GM12878 (cell line): ENCODE data around the gene KRTAP10-2. TPM values are rescaled to one million over a fixed set of nuclear protein-coding genes. Genes with fewer than 3 reads are reported as not detected.

Experiments used
- ATAC-seq: fragments of 200-7000 bp; cut with Tn5 transposase; 3 replicates; pipeline ENCODE4 v1.9.1; 2020; ENCODE audit warnings: mild to moderate bottlenecking, moderate library complexity
- BruUV-seq: library from RNA; stranded (reverse); fragments of 400-500 nt; replicated peaks from 2 replicates; lab custom pipeline; 2021; lab: Mats Ljungman, UMichigan
- CTCF ChIA-PET: fragments of 300-600 bp; sonication (Branson Sonifier 250); formaldehyde crosslinking; extraction: SDS; loops from one replicate; lab custom pipeline; 2021; ENCODE audit warnings: inconsistent platforms; lab: Yijun Ruan, JAX
- POLR2A ChIA-PET: fragments of 350-600 bp; formaldehyde crosslinking; extraction: SDS; loops from one replicate; lab custom pipeline; 2021; ENCODE audit warnings: inconsistent platforms; lab: Charles Lee
- RAD21 ChIA-PET: fragments of 300-600 bp; sonication (Branson Sonifier 250); formaldehyde crosslinking; loops from one replicate; lab custom pipeline; 2023; ENCODE audit warnings: antibody characterized with exemption; ENCODE audit not compliant: unreplicated experiment; lab: Charles Lee
- SMC1A ChIA-PET: fragments of 300-600 bp; sonication (Branson Sonifier 250); formaldehyde crosslinking; loops from one replicate; lab custom pipeline; 2023; ENCODE audit not compliant: unreplicated experiment, uncharacterized antibody; lab: Charles Lee
- DNase-seq: peaks from one replicate; pipeline ENCODE4 v3.0.0-alpha.2; 2011; ENCODE audit warnings: low read depth, low spot score
- FAIRE-seq: peaks from 3 replicates; lab custom pipeline; 2011; peaks lifted over from hg19 to GRCh38; lab: Jason Lieb, UNC
- H2AFZ ChIP-seq: 2 replicates; pipeline ENCODE4 v1.6.0; 2011; ENCODE audit warnings: low read depth, low read length, control low read depth; ENCODE audit not compliant: control insufficient read depth
- H3K27ac ChIP-seq: 2 replicates; pipeline ENCODE4 v1.5.1; 2011; ENCODE audit warnings: control low read depth; ENCODE audit not compliant: control insufficient read depth, insufficient read depth
- H3K27me3 ChIP-seq, 2 experiments: replicated peaks in 1 of 2; 2 replicates each; pipeline versions ENCODE4 v1.6.0 to v1.6.1; 2011; ENCODE audit warnings: low read length in 1 of 2; ENCODE audit not compliant: control insufficient read depth in 2 of 2, insufficient read depth in 2 of 2
- H3K36me3 ChIP-seq, 2 experiments: 2 replicates each; pipeline ENCODE4 v1.5.1; 2011; ENCODE audit warnings: low read length in 1 of 2; ENCODE audit not compliant: control insufficient read depth in 2 of 2, insufficient read depth in 2 of 2
- H3K4me1 ChIP-seq: 2 replicates; pipeline ENCODE4 v1.6.1; 2011; ENCODE audit warnings: mild to moderate bottlenecking, low read length, moderate library complexity, mixed read lengths; ENCODE audit not compliant: control insufficient read depth, insufficient read depth
- H3K4me2 ChIP-seq: 2 replicates; pipeline ENCODE4 v1.6.0; 2011; ENCODE audit warnings: control low read depth; ENCODE audit not compliant: control insufficient read depth, insufficient read depth
- H3K4me3 ChIP-seq: fragments of 200-600 bp; sonication (generic); 2 replicates; pipeline ENCODE4 v1.5.1; 2016
- H3K79me2 ChIP-seq: 2 replicates; pipeline ENCODE4 v1.6.0; 2011; ENCODE audit warnings: low read length; ENCODE audit not compliant: control insufficient read depth, insufficient read depth
- H3K9ac ChIP-seq: 2 replicates; pipeline ENCODE4 v1.8.0; 2011; ENCODE audit warnings: low read length, control low read depth, mixed read lengths; ENCODE audit not compliant: control insufficient read depth, insufficient read depth
- H3K9me3 ChIP-seq: replicated peaks from 3 replicates; pipeline ENCODE4 v1.5.1; 2011; ENCODE audit warnings: mild to moderate bottlenecking, low read length; ENCODE audit not compliant: control insufficient read depth, insufficient read depth
- H4K20me1 ChIP-seq: 2 replicates; pipeline ENCODE4 v1.6.0; 2011; ENCODE audit not compliant: control insufficient read depth, insufficient read depth
- PAX5 ChIP-seq: IDR thresholded peaks from 2 replicates; pipeline ENCODE4 v1.6.1; 2011; ENCODE audit warnings: low read depth, low read length, borderline replicate concordance
- PML ChIP-seq: IDR thresholded peaks from 2 replicates; pipeline ENCODE4 v1.6.1; 2012; ENCODE audit warnings: low read length, inconsistent platforms
- RAD51 ChIP-seq: fragments of 450-650 bp; IDR thresholded peaks from 2 replicates; pipeline ENCODE4 v1.6.1; 2016; ENCODE audit warnings: moderate library complexity, mild to moderate bottlenecking, inconsistent platforms
- SMAD1 ChIP-seq: fragments of 450-650 bp; IDR thresholded peaks from 2 replicates; pipeline ENCODE4 v1.6.1; 2018; ENCODE audit warnings: mild to moderate bottlenecking, low read depth; ENCODE audit not compliant: partially characterized antibody
- SPI1 ChIP-seq: IDR thresholded peaks from 2 replicates; pipeline ENCODE4 v1.6.1; 2011; ENCODE audit warnings: low read depth, mild to moderate bottlenecking, low read length, moderate library complexity, borderline replicate concordance; ENCODE audit not compliant: insufficient read depth
- SREBF1 ChIP-seq: IDR thresholded peaks from 2 replicates; pipeline ENCODE4 v1.6.1; 2012; ENCODE audit warnings: mild to moderate bottlenecking, low read length
- TCF12 ChIP-seq: IDR thresholded peaks from 2 replicates; pipeline ENCODE4 v1.6.1; 2011; ENCODE audit warnings: low read depth, mild to moderate bottlenecking, low read length
- WGBS: methylation state at CpG from one replicate; pipeline ENCODE4 v1.1.6; 2016; ENCODE audit warnings: low lambda C conversion rate; ENCODE audit not compliant: insufficient replicate concordance, insufficient coverage; ENCODE audit errors: missing lambda C conversion rate; 5-methylcytosine and 5-hydroxymethylcytosine counted together
- in situ Hi-C: fragments of 300-500 bp; cut with MboI; formaldehyde crosslinking; loops from 9 replicates; pipeline ENCODE4 v1.14.3; 2018; ENCODE audit warnings: mixed read lengths
- intact Hi-C: fragments of 100-400 bp; cut with micrococcal nuclease; formaldehyde crosslinking; loops from one replicate; pipeline ENCODE4 v1.14.2; 2022; ENCODE audit not compliant: unreplicated experiment
- polyA plus RNA-seq, 11 experiments: library from polyadenylated mRNA; depleted of rRNA in 4 of 11; unstranded in 6 of 11; stranded (reverse) in 5 of 11; fragments of >200 nt; fragmentation: Nextera tagmentation in 4 of 11; fragmentation: Illumina TruSeq in 1 of 11; extraction: Ambion mirVana in 4 of 11; extraction: Trizol in 1 of 11; gene quantifications; 1 replicate in 1 of 11; 2 replicates in 10 of 11; pipeline versions ENCODE4 v1.2.1 to v1.2.3, GENCODE V29; 2011 to 2016; ENCODE audit warnings: inconsistent platforms in 2 of 11, missing spikeins in 2 of 11, low read depth in 1 of 11
- total RNA-seq, 4 experiments: library from RNA; depleted of rRNA in 3 of 4; stranded (reverse); fragments of >200 nt in 3 of 4; fragmentation: Illumina TruSeq in 1 of 4; extraction: Trizol in 1 of 4; gene quantifications; 2 replicates each; pipeline versions ENCODE4 v1.2.1 to v1.2.3, GENCODE V29; 2013 to 2021
- TF ChIP-seq, protein P1 (sequence below), 3 experiments: IDR thresholded peaks in 2 of 3; conservative IDR thresholded peaks in 1 of 3; 2 replicates each; pipeline ENCODE4 v1.5.1; 2011; ENCODE audit warnings: low read depth in 3 of 3, low read length in 3 of 3, mild to moderate bottlenecking in 3 of 3, control low read depth in 2 of 3, moderate library complexity in 2 of 3, inconsistent platforms in 1 of 3, mixed read lengths in 1 of 3; ENCODE audit not compliant: control insufficient read depth in 2 of 3, insufficient read depth in 1 of 3; ENCODE audit errors: extremely low read depth in 1 of 3
- TF ChIP-seq, protein P2 (sequence below): IDR thresholded peaks from 2 replicates; pipeline ENCODE4 v1.6.1; 2012; ENCODE audit warnings: improper control_type of control experiment, low read depth, low read length; ENCODE audit not compliant: insufficient replicate concordance
- TF ChIP-seq, protein P3 (sequence below): fragments of 450-650 bp; IDR thresholded peaks from 2 replicates; pipeline ENCODE4 v1.6.1; 2014; ENCODE audit warnings: mild to moderate bottlenecking

KRTAP10-2 gene
- total and polyA plus RNA-seq, 10 of the 15 experiments (the other 5 are each of a cell fraction or from before 2014, with no cell fraction given) = not detected

DNA sequence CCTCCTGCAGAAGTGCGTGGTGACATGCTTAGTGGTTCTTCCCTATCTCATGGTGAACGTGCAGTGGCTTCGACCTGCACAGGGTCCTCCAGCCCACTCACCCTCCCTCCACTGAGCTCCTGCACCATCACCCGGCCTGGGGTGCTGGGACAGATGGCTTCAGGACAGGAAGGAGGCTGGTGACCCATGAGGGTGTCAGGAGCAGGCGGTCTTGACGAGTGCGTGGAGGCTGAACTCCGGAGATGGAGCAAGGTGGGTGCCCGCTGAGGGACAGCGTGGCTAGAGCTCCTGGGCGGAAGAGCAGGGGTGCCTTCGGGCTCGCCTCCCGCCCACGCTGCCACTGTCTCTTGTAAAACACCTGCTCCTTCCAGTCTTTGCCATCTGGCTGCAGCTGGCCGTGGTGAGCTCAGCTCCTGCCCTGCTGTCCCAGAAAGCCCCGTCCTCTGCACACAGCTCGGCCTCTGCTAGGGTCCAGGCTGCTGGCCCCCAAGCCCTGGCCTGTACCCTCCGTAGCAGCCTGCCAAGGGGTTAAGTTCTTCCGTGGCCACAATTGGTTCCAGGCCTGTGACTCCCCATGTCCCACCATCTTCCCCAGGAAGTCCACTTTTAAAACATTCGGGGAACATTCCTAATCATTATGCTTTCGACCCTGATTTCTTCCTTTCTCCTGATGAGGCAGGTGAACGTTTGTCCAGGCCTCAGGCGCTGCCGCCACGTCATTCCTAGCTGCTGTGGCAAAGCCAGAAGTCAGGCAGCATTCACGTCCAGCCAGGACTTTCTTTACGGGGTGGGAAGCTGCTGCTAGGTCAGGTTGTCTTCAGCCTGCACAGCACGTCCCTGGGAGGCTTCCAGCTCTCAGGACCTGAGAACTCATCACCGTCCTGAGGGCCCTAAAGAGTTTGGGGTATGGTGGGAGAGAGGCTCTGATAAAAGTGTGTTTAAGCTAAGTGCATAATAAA lies 19.4 kb downstream of the KRTAP10-2 start:
- ChIA-PET SMC1A (no interaction called here), POLR2A (no interaction called here), RAD21 (no interaction called here), CTCF (no interaction called here)
- no peak overlapping the region for H3K4me2 ChIP-seq
- H4K20me1 ChIP-seq = no peaks in the 10 kb centered on the region
- H3K9me3 ChIP-seq = no peaks in the 10 kb centered on the region; the same call in 2 of the 3 replicates
- in situ Hi-C loops (no loop called here), intact Hi-C loops (no loop called here)
- no peaks in the 10 kb centered on the region for H3K4me1 ChIP-seq
- ATAC-seq = no peak
- no peak for FAIRE-seq
- H3K27me3 ChIP-seq = no peaks in the 10 kb centered on the region
- DNase-seq = no peak
- BruUV-seq = no TSS peak
- no peak overlapping the region for H3K27ac ChIP-seq
- no peak overlapping the region for H3K9ac ChIP-seq
- H2AFZ ChIP-seq = no peak overlapping the region
- no peaks in the 10 kb centered on the region for H3K79me2 ChIP-seq
- H3K36me3 ChIP-seq = no peaks in the 10 kb centered on the region
- H3K4me3 ChIP-seq = no peak overlapping the region
- WGBS = 37% methylated on average over 30 of the region's 30 CpGs
- TF ChIP-seq, protein P1, sequence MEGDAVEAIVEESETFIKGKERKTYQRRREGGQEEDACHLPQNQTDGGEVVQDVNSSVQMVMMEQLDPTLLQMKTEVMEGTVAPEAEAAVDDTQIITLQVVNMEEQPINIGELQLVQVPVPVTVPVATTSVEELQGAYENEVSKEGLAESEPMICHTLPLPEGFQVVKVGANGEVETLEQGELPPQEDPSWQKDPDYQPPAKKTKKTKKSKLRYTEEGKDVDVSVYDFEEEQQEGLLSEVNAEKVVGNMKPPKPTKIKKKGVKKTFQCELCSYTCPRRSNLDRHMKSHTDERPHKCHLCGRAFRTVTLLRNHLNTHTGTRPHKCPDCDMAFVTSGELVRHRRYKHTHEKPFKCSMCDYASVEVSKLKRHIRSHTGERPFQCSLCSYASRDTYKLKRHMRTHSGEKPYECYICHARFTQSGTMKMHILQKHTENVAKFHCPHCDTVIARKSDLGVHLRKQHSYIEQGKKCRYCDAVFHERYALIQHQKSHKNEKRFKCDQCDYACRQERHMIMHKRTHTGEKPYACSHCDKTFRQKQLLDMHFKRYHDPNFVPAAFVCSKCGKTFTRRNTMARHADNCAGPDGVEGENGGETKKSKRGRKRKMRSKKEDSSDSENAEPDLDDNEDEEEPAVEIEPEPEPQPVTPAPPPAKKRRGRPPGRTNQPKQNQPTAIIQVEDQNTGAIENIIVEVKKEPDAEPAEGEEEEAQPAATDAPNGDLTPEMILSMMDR (IDR thresholded peaks at IDR 0.05 in 2 of 3, conservative IDR thresholded peaks at IDR 0.05 in 1 of 3; ENCODE audit: control insufficient read depth in 2 of 3, extremely low read depth in 1 of 3, insufficient read depth in 1 of 3, low read depth in 3 of 3, low read length in 3 of 3) = no peak
- TF ChIP-seq, protein P2, sequence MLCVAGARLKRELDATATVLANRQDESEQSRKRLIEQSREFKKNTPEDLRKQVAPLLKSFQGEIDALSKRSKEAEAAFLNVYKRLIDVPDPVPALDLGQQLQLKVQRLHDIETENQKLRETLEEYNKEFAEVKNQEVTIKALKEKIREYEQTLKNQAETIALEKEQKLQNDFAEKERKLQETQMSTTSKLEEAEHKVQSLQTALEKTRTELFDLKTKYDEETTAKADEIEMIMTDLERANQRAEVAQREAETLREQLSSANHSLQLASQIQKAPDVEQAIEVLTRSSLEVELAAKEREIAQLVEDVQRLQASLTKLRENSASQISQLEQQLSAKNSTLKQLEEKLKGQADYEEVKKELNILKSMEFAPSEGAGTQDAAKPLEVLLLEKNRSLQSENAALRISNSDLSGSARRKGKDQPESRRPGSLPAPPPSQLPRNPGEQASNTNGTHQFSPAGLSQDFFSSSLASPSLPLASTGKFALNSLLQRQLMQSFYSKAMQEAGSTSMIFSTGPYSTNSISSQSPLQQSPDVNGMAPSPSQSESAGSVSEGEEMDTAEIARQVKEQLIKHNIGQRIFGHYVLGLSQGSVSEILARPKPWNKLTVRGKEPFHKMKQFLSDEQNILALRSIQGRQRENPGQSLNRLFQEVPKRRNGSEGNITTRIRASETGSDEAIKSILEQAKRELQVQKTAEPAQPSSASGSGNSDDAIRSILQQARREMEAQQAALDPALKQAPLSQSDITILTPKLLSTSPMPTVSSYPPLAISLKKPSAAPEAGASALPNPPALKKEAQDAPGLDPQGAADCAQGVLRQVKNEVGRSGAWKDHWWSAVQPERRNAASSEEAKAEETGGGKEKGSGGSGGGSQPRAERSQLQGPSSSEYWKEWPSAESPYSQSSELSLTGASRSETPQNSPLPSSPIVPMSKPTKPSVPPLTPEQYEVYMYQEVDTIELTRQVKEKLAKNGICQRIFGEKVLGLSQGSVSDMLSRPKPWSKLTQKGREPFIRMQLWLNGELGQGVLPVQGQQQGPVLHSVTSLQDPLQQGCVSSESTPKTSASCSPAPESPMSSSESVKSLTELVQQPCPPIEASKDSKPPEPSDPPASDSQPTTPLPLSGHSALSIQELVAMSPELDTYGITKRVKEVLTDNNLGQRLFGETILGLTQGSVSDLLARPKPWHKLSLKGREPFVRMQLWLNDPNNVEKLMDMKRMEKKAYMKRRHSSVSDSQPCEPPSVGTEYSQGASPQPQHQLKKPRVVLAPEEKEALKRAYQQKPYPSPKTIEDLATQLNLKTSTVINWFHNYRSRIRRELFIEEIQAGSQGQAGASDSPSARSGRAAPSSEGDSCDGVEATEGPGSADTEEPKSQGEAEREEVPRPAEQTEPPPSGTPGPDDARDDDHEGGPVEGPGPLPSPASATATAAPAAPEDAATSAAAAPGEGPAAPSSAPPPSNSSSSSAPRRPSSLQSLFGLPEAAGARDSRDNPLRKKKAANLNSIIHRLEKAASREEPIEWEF = no peak
- no peak for TF ChIP-seq SREBF1
- no peak for TF ChIP-seq TCF12
- no peak for TF ChIP-seq SPI1
- TF ChIP-seq PML = no peak
- no peak for TF ChIP-seq SMAD1
- no peak for TF ChIP-seq RAD51
- no peak for TF ChIP-seq PAX5
- TF ChIP-seq, protein P3, sequence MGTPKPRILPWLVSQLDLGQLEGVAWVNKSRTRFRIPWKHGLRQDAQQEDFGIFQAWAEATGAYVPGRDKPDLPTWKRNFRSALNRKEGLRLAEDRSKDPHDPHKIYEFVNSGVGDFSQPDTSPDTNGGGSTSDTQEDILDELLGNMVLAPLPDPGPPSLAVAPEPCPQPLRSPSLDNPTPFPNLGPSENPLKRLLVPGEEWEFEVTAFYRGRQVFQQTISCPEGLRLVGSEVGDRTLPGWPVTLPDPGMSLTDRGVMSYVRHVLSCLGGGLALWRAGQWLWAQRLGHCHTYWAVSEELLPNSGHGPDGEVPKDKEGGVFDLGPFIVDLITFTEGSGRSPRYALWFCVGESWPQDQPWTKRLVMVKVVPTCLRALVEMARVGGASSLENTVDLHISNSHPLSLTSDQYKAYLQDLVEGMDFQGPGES = no peak
